Measurements from ENCODE around the gene GARS1. TPM values are rescaled to one million over a fixed set of nuclear protein-coding genes. Genes with fewer than 3 reads are reported as not detected.

Gene GARS1
- total and polyA plus RNA-seq, 9 of the 15 experiments (the other 6 are each of a cell fraction or from before 2014, with no cell fraction given): 142 to 769 (median 272) TPM

- no peak for TF ChIP-seq KDM1A (IDR thresholded peaks at IDR 0.05)
- no peak for TF ChIP-seq MECOM (CRISPR knock-in tag; IDR thresholded peaks at IDR 0.05)
- no peak for TF ChIP-seq ELK3 (CRISPR knock-in tag; IDR thresholded peaks at IDR 0.05)
- TF ChIP-seq HNRNPL (IDR thresholded peaks at IDR 0.05; ENCODE audit: low read depth, low read length): no peak
- TF ChIP-seq ZNF77 (CRISPR knock-in tag; IDR thresholded peaks at IDR 0.05): no peak
Measured at GRCh38 chr7:30583181-30583580, 11.5 kb upstream of the GARS1 start (continued).

- DNase-seq (ENCODE audit: extremely low read depth in 1 of 4, low spot score in 3 of 4): no peak
- H3K9me3 ChIP-seq (replicated peaks; ENCODE audit: control insufficient read depth, insufficient read depth, low read depth, low read length): 0 out of 2 replicates have a peak, but pooled peaks cover 3% of the 10 kb centered on the region
- H3K4me2 ChIP-seq (ENCODE audit: insufficient read depth, low read length): no peak overlapping the region
- FAIRE-seq: no peak
- H3K79me2 ChIP-seq (ENCODE audit: control insufficient read depth, insufficient read depth, low read length): peaks cover 12% of the 10 kb centered on the region
- CTCF ChIA-PET (ENCODE audit: low intra/inter-chr PET ratio): no interaction called here
- 54% methylated on average over 2 of the region's 2 CpGs for WGBS (ENCODE audit: insufficient coverage, low coverage, missing lambda C conversion rate)
- no peaks in the 10 kb centered on the region for H4K20me1 ChIP-seq (replicated peaks; ENCODE audit: control insufficient read depth, insufficient read depth, low read length)
- H3K9ac ChIP-seq (ENCODE audit: insufficient read depth in 1 of 2, low read depth in 2 of 2, low read length in 2 of 2): no peak overlapping the region
- intact Hi-C loops (cut with micrococcal nuclease) (no loop called here), in situ Hi-C loops (cut with MboI) (no loop called here)
- H3K9me1 ChIP-seq (ENCODE audit: control insufficient read depth, insufficient read depth, low read length): no peaks in the 10 kb centered on the region
- POLR2A ChIA-PET: no interaction called here
- peaks cover 29% of the 10 kb centered on the region; the same call in 2 of the 3 replicates for H3K36me3 ChIP-seq (ENCODE audit: control insufficient read depth, insufficient read depth, low read length)
- BruUV-seq (replicated peaks): no TSS peak
- H2AFZ ChIP-seq (ENCODE audit: low read depth, low read length): no peak overlapping the region
- H3K4me1 ChIP-seq (replicated peaks in 1 of 2; ENCODE audit: control insufficient read depth in 2 of 2, insufficient read depth in 2 of 2, low read length in 2 of 2): no peaks in the 10 kb centered on the region
- no peak overlapping the region for H3K4me3 ChIP-seq
- no peak overlapping the region for H3K27ac ChIP-seq (ENCODE audit: extremely low read depth, low read depth, low read length)
- no peak for ATAC-seq
- H3K27me3 ChIP-seq (ENCODE audit: control insufficient read depth in 2 of 2, insufficient read depth in 2 of 2, low read length in 2 of 2): no peaks in the 10 kb centered on the region
- TF ChIP-seq HCFC1 (IDR thresholded peaks at IDR 0.05; ENCODE audit: low read depth, low read length): no peak
- no peak for TF ChIP-seq FOXK1 (CRISPR knock-in tag; IDR thresholded peaks at IDR 0.05; ENCODE audit: borderline replicate concordance)
- no peak for TF ChIP-seq ARID3B (CRISPR knock-in tag; IDR thresholded peaks at IDR 0.05; ENCODE audit: borderline replicate concordance)
- no peak for TF ChIP-seq ZNF23 (CRISPR knock-in tag; IDR thresholded peaks at IDR 0.05)
- TF ChIP-seq, protein P1, sequence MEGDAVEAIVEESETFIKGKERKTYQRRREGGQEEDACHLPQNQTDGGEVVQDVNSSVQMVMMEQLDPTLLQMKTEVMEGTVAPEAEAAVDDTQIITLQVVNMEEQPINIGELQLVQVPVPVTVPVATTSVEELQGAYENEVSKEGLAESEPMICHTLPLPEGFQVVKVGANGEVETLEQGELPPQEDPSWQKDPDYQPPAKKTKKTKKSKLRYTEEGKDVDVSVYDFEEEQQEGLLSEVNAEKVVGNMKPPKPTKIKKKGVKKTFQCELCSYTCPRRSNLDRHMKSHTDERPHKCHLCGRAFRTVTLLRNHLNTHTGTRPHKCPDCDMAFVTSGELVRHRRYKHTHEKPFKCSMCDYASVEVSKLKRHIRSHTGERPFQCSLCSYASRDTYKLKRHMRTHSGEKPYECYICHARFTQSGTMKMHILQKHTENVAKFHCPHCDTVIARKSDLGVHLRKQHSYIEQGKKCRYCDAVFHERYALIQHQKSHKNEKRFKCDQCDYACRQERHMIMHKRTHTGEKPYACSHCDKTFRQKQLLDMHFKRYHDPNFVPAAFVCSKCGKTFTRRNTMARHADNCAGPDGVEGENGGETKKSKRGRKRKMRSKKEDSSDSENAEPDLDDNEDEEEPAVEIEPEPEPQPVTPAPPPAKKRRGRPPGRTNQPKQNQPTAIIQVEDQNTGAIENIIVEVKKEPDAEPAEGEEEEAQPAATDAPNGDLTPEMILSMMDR (IDR thresholded peaks at IDR 0.05 in 2 of 3, conservative IDR thresholded peaks at IDR 0.05 in 1 of 3; ENCODE audit: insufficient read depth in 2 of 3, low read depth in 1 of 3, low read length in 3 of 3): no peak
- TF ChIP-seq MBD1 (CRISPR knock-in tag; IDR thresholded peaks at IDR 0.05): no peak
- TF ChIP-seq FOXP1 (CRISPR knock-in tag; IDR thresholded peaks at IDR 0.05): no peak
- no peak for TF ChIP-seq KLF10 (CRISPR knock-in tag; IDR thresholded peaks at IDR 0.05)
- TF ChIP-seq EGR1 (conservative IDR thresholded peaks at IDR 0.05): no peak
Measured at GRCh38 chr7:30584415-30584814, 10.3 kb upstream of the GARS1 start.
